ENCODE results near the gene EPHB6. TPM values are rescaled to one million over a fixed set of nuclear protein-coding genes. Genes with fewer than 3 reads are reported as not detected.

EPHB6 gene
- total RNA-seq, 1 donor from 2014 or later = 2.4 TPM

DNA sequence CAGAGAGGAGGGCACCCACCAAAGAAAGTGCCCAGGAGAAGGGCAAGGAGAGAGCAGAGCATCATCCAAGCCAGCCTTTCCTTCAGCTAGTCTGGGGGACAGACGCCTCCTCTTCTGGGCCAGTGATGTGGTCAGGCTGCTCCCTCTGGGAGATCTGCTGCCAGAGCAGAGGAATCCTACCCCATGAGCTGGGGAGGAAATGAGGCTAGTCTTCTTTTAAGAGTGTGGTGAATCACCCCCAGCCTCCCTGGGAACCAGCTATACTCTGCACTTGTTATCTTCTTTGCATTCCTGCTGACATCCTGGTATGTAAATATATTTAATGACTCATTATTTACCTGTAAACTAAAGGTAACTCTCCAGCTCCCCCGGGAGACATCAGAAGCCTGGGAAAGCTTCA, 41.6 kb upstream of the EPHB6 start:
- no peak for DNase-seq (ENCODE audit: low spot score)
- no peaks in the 10 kb centered on the region for H3K36me3 Mint-ChIP-seq (ENCODE audit: low read depth)
- H3K4me3 Mint-ChIP-seq (ENCODE audit: low read depth) = no peak overlapping the region
- peaks cover 53% of the 10 kb centered on the region for H3K4me1 Mint-ChIP-seq (ENCODE audit: low read depth)
- intact Hi-C loops (cut with micrococcal nuclease) = no loop called here
- peaks cover 9% of the 10 kb centered on the region for H3K27me3 Mint-ChIP-seq (ENCODE audit: low read depth)
- no peak overlapping the region for H3K27ac Mint-ChIP-seq
- no peaks in the 10 kb centered on the region for H3K9me3 Mint-ChIP-seq

DNA sequence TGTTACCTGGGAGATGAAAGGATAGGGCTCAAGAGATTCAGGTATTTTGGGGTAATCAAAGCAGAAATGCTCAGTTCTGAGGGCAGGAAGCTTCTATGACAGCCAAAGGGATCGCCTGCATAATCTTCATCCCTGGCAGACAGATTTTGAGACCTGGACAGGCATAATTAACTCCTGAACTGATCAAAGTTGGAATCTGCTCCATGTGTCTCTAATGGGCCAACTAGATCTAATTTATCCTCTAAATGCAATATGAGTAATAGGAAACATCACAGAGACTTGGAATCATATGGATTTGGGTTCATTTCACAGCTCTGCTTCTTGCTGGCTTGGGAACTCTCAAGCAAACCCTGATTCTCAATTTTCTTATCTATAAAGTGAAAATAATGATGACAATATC, 41.2 kb upstream of the EPHB6 start:
- H3K36me3 Mint-ChIP-seq (ENCODE audit: low read depth) = no peaks in the 10 kb centered on the region
- H3K4me3 Mint-ChIP-seq (ENCODE audit: low read depth) = no peak overlapping the region
- H3K27ac Mint-ChIP-seq = no peak overlapping the region
- H3K4me1 Mint-ChIP-seq (ENCODE audit: low read depth) = peaks cover 50% of the 10 kb centered on the region
- intact Hi-C loops (cut with micrococcal nuclease) = no loop called here
- no peak for DNase-seq (ENCODE audit: low spot score)
- peaks cover 11% of the 10 kb centered on the region for H3K27me3 Mint-ChIP-seq (ENCODE audit: low read depth)
- no peaks in the 10 kb centered on the region for H3K9me3 Mint-ChIP-seq

DNA sequence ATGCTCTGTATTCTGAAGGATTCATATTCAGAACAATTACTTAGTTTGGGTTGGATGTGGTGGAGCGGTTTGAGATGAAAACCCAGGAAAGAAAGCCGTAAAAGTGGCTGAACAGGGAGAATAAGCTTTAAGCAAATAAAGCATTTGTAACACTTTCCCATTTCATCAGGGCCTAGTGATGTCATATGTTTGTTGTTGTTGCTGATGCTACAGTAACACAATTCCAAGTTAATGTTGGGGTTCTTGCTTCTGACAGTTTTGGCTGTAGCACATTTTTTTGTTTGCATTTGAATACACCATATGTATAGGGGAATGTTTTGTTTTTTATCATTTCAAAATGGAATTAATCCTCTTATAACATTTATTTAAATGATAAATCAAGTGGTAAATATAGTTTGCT, 40.4 kb upstream of the EPHB6 start:
- H3K4me1 Mint-ChIP-seq (ENCODE audit: low read depth) = peaks cover 49% of the 10 kb centered on the region
- peaks cover 17% of the 10 kb centered on the region for H3K27me3 Mint-ChIP-seq (ENCODE audit: low read depth)
- H3K27ac Mint-ChIP-seq = no peak overlapping the region
- H3K4me3 Mint-ChIP-seq (ENCODE audit: low read depth) = no peak overlapping the region
- no peak for DNase-seq (ENCODE audit: low spot score)
- H3K9me3 Mint-ChIP-seq = no peaks in the 10 kb centered on the region
- intact Hi-C loops (cut with micrococcal nuclease) = no loop called here
- H3K36me3 Mint-ChIP-seq (ENCODE audit: low read depth) = no peaks in the 10 kb centered on the region

DNA sequence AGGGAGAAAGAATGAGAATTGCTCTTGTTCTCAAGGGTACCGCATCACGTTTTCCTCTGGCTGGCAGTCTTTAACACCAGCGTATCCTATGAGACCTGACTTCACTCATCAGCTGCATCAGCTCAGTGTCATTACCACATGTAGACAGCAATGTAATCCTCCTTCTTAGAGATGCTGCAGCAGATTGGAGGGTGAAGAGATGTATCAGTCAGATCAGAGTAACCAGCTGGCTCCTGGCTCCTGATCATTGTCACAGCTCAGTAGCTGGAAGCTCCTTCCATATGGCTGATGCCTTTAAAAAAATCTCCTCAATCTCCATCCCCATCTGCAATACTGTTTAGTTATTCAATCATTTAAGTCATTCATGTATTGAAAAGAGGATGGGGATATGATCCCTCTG, 39.7 kb upstream of the EPHB6 start:
- intact Hi-C loops (cut with micrococcal nuclease) = no loop called here
- Mint-ChIP-seq H3K36me3 (ENCODE audit: low read depth) (no peaks in the 10 kb centered on the region), H3K27me3 (ENCODE audit: low read depth) (peaks cover 23% of the 10 kb centered on the region), H3K9me3 (no peaks in the 10 kb centered on the region), H3K27ac (no peak overlapping the region), H3K4me3 (ENCODE audit: low read depth) (no peak overlapping the region), H3K4me1 (ENCODE audit: low read depth) (peaks cover 42% of the 10 kb centered on the region)
- DNase-seq (ENCODE audit: low spot score) = no peak

DNA sequence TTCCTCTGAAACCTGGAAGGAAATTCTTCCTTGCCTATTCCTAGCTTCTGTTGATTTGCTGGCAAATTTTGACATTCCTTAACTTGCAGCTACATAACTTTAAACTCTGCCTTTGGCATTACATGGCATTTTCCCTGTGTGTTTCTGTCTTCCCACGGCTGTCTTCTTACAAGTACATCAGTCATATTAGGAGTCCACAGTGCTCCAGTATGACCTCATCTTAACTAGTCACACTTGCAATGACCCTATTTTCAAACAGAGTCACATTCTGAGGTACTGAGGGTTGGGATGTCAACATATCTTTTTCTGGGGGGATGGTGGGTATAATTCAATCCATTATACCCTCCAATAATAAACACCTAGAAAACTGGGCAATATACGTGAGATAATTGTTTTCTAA, 37.4 kb upstream of the EPHB6 start:
- Mint-ChIP-seq H3K36me3 (ENCODE audit: low read depth) (no peaks in the 10 kb centered on the region), H3K27ac (no peak overlapping the region), H3K4me1 (ENCODE audit: low read depth) (peaks cover 21% of the 10 kb centered on the region), H3K27me3 (ENCODE audit: low read depth) (peaks cover 41% of the 10 kb centered on the region), H3K9me3 (no peaks in the 10 kb centered on the region), H3K4me3 (ENCODE audit: low read depth) (no peak overlapping the region)
- intact Hi-C loops (cut with micrococcal nuclease) = no loop called here
- DNase-seq (ENCODE audit: low spot score) = no peak

DNA sequence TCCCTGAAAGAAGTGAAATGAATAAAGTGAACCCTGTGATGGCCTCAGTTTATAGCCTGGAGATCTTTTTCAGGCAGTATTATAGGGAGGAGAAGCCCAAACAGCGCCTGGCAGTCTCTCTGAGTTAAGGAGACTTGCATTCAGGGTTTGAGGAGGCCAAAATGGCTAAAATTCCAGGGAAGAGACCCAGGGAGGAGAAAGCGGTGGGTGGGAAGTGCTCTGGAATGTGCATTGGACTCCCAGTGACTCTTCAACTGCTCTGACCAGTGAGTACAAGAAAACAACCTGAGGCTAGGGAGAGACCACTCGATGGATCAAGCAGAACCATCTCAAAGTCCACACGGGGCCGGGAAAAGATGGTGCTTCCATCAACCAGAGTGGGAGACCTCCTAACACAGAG, 35.3 kb upstream of the EPHB6 start:
- Mint-ChIP-seq H3K27ac (no peak overlapping the region), H3K9me3 (no peaks in the 10 kb centered on the region), H3K4me1 (ENCODE audit: low read depth) (peaks cover 10% of the 10 kb centered on the region), H3K27me3 (ENCODE audit: low read depth) (peaks cover 47% of the 10 kb centered on the region), H3K4me3 (ENCODE audit: low read depth) (no peak overlapping the region), H3K36me3 (ENCODE audit: low read depth) (peaks cover 3% of the 10 kb centered on the region)
- intact Hi-C loops (cut with micrococcal nuclease) = no loop called here
- DNase-seq (ENCODE audit: low spot score) = no peak

DNA sequence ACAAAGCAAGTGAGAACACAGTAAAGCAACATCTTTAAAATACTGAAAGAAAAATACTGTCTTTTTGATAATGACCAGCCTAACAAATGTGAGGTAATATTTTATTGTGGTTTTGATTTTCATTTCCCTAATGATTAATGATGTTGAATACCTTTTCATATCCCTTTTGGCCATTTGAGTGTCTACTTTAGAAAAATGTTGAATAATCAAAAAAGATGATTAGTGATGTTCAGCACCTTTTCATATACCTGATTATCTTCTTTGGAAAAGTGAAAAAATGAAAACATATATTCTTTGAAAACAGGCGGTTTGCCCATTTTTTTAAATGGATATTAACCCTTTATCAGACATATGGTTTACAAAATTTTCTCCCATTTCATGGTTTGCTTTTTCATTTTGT, 32.2 kb upstream of the EPHB6 start:
- peaks cover 6% of the 10 kb centered on the region for H3K4me1 Mint-ChIP-seq (ENCODE audit: low read depth)
- DNase-seq (ENCODE audit: low spot score) = no peak
- intact Hi-C loops (cut with micrococcal nuclease) = no loop called here
- peaks cover 49% of the 10 kb centered on the region for H3K27me3 Mint-ChIP-seq (ENCODE audit: low read depth)
- H3K4me3 Mint-ChIP-seq (ENCODE audit: low read depth) = no peak overlapping the region
- peaks cover 3% of the 10 kb centered on the region for H3K36me3 Mint-ChIP-seq (ENCODE audit: low read depth)
- no peak overlapping the region for H3K27ac Mint-ChIP-seq
- H3K9me3 Mint-ChIP-seq = peaks cover 9% of the 10 kb centered on the region

DNA sequence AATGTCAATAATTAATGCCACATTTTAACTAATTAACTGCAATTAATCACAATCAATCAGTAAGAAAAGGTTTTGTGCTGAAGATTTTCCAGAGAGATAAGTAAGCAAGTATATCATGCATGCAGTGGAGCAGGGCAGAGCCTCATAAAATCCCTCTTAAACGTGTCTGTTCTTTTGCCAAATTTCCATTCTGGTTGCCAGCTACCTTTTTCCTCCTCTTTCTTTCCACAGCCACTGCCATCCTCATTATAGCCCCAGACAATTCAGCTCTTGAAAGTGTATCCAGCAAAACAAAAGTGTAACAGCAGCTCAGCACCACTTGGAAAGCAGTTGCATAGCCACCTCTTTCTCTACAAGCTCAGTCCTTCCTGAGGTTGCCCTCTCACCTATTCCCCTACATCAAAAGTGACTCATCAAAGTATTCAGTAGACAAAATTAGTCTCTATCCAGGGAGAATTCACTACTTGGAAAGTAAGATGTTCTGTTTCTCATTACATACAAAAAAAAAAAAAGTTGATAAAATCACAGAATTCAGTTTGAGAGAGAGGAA, 26.9 kb upstream of the EPHB6 start:
- intact Hi-C loops (cut with micrococcal nuclease) = no loop called here
- Mint-ChIP-seq H3K9me3 (peaks cover 9% of the 10 kb centered on the region), H3K27me3 (ENCODE audit: low read depth) (peaks cover 29% of the 10 kb centered on the region), H3K4me3 (ENCODE audit: low read depth) (no peak overlapping the region), H3K36me3 (ENCODE audit: low read depth) (peaks cover 3% of the 10 kb centered on the region), H3K27ac (no peak overlapping the region), H3K4me1 (ENCODE audit: low read depth) (peaks cover 3% of the 10 kb centered on the region)
- no peak for DNase-seq (ENCODE audit: low spot score)

DNA sequence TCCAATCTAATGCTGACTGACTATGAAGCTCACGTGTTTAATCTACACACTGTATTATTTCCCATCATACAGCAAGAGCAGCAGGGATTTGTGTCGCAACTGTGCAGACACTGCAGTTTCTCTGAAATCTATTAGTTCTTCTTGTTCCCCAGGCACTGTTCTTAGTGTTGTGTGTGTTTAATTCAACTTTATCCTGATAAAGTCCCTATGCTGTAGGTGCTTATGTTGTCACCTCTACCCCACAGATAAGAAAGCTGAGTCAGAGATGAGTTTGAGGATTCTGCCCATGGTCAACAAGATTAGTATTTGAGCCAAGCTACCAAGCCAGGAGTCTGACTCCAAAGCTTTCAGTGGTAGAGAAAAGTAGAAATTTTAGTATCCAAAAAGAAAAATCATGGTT, 22.5 kb upstream of the EPHB6 start:
- no peaks in the 10 kb centered on the region for H3K9me3 Mint-ChIP-seq
- peaks cover 7% of the 10 kb centered on the region for H3K4me1 Mint-ChIP-seq (ENCODE audit: low read depth)
- no peak overlapping the region for H3K27ac Mint-ChIP-seq
- H3K27me3 Mint-ChIP-seq (ENCODE audit: low read depth) = peaks cover 13% of the 10 kb centered on the region
- no peak overlapping the region for H3K4me3 Mint-ChIP-seq (ENCODE audit: low read depth)
- no peaks in the 10 kb centered on the region for H3K36me3 Mint-ChIP-seq (ENCODE audit: low read depth)
- DNase-seq (ENCODE audit: low spot score) = no peak
- intact Hi-C loops (cut with micrococcal nuclease) = no loop called here

DNA sequence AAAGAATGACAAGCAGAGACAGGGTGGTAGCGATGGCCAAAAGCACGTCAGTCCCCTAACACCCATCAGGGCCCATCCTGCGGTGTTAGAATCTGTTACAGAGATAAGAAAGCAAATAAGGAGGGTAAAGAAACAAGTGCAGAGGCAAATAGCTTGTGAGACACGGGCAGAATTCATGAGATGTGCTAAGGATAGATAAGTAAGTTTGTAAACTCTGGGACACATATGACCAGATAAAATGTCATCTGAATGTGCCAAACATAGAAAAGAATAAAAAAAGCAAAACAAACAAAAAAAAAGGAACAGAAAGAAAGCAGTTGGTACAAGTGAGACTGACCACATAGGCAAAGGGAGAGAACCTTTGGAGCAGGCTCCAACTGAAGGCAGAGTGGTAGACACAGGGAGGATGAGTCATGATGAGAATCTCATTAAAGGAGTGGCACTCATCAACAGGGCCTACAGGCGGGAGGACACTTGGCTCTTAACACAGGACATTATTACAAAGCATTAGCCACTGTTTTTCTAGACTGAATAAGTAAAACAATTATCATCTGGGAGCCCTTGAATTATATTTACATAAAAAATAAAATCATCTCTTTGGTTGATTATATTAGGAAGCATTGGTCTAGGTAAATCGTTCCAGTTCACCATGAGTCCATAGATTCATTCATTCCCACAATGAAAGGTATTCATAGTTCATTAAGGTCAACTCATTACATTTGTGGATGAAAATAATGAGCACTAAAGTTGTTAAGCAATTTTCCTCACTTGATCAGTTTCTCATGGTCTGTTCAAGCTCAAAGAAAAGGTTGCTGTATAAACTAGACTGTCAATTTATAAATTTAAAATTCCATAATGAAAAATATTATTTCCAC, 21.5 kb upstream of the EPHB6 start:
- Mint-ChIP-seq H3K4me3 (ENCODE audit: low read depth) (no peak overlapping the region), H3K27me3 (ENCODE audit: low read depth) (peaks cover 8% of the 10 kb centered on the region), H3K4me1 (ENCODE audit: low read depth) (peaks cover 4% of the 10 kb centered on the region), H3K27ac (no peak overlapping the region), H3K9me3 (no peaks in the 10 kb centered on the region), H3K36me3 (ENCODE audit: low read depth) (no peaks in the 10 kb centered on the region)
- DNase-seq (ENCODE audit: low spot score) = no peak
- intact Hi-C loops (cut with micrococcal nuclease) = no loop called here

DNA sequence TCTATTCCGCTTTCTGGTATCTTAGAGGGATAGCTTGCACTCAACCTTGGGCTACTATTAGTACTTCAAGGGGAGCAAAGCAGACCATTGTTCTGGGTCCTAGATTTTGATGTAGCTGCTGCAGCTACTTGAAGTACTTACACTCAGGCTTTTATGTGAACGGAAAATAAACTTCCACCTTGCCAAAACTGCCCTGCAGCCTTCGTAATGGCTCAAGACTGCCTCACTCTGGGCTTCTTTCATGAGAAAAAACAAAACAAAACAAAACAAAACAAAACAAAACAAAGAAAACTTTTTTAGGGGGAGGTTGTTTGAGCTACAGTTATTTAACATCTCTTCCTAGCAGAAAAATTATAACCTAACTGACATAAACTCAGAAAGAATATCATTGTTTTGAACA, 19.4 kb upstream of the EPHB6 start:
- DNase-seq (ENCODE audit: low spot score) = no peak
- Mint-ChIP-seq H3K27ac (no peak overlapping the region), H3K36me3 (ENCODE audit: low read depth) (no peaks in the 10 kb centered on the region), H3K4me3 (ENCODE audit: low read depth) (no peak overlapping the region), H3K4me1 (ENCODE audit: low read depth) (peaks cover 4% of the 10 kb centered on the region), H3K9me3 (no peaks in the 10 kb centered on the region), H3K27me3 (ENCODE audit: low read depth) (peaks cover 5% of the 10 kb centered on the region)
- intact Hi-C loops (cut with micrococcal nuclease) = no loop called here

DNA sequence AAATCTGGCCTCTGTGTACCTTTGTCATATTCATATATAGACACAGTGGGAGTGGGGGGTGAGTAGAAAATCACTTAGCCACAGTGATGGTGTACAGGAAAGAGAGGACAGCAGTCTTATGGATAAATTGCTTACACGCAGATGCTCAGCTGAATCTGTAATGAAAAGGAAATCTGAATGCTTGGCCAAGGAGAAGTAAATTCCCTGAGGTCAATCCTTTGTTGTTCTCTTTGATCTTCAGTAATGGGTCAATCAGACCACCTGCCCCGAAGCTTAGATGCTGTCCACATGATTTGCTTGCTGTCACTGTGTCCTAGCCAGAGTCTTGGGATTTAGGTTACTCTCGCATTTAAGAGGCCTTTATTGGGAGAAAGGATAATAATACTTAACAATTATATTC, 18.4 kb upstream of the EPHB6 start:
- Mint-ChIP-seq H3K27me3 (ENCODE audit: low read depth) (peaks cover 10% of the 10 kb centered on the region), H3K9me3 (no peaks in the 10 kb centered on the region), H3K27ac (no peak overlapping the region), H3K4me1 (ENCODE audit: low read depth) (peaks cover 4% of the 10 kb centered on the region), H3K4me3 (ENCODE audit: low read depth) (no peak overlapping the region), H3K36me3 (ENCODE audit: low read depth) (no peaks in the 10 kb centered on the region)
- DNase-seq (ENCODE audit: low spot score) = no peak
- intact Hi-C loops (cut with micrococcal nuclease) = no loop called here

DNA sequence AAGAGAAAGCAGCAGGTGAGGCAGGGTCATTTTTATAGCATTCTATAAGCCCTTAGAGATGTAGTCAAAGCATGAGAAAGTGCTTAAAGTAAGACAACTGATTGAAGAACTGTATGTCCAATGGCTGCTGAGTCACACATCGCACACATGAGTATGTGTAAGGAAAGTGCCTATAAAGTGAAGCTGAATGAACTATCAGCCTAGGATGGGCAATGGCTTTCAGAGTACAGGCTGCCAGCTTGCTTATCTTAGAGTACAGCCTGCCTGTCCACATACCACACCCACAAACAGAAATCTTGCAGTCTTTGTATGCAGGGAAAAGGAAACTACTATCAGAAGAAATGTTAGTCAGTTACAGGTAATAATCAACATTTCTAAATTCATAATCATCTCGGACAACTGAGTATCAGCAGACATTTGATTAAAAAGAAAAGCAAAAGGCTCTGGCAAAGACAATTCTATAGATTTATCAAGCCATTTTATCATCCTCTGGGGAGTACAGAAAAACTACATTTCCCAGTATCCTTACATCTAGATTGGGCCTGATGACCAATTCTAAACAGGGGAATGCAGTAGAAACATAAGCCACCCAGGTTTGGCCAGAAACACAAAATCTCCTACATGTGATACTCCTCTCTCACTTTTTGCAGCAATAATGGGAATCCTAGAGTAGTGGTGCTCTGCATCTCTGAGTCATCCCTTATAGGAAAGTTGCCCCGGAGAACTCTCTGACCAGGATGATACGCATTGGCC, 16.2 kb upstream of the EPHB6 start:
- no peak overlapping the region for H3K27ac Mint-ChIP-seq
- H3K36me3 Mint-ChIP-seq (ENCODE audit: low read depth) = no peaks in the 10 kb centered on the region
- H3K4me3 Mint-ChIP-seq (ENCODE audit: low read depth) = no peak overlapping the region
- intact Hi-C loops (cut with micrococcal nuclease) = no loop called here
- H3K4me1 Mint-ChIP-seq (ENCODE audit: low read depth) = peaks cover 4% of the 10 kb centered on the region
- DNase-seq (ENCODE audit: low spot score) = no peak
- peaks cover 18% of the 10 kb centered on the region for H3K27me3 Mint-ChIP-seq (ENCODE audit: low read depth)
- no peaks in the 10 kb centered on the region for H3K9me3 Mint-ChIP-seq

All from activated T-helper 2 cell treated with anti-CD3 and anti-CD28 coated beads, Interferon-gamma antibody, Interleukin-2, Interleukin-4, amounts not matched to agents 10 μg/mL and 5 μg/mL and 100 μg/mL, durations not matched to agents 14 hours and 24 hours and 36 hours (primary cell).